Suprapubic skin (tissue), 4 donors: ENCODE data around the gene SUFU. TPM values are rescaled to one million over a fixed set of nuclear protein-coding genes. Genes with fewer than 3 reads are reported as not detected.

Experiments used
- DNase-seq, 2 donors: peaks; one replicate each; pipeline ENCODE4 v3.0.0-alpha.2; 2019; ENCODE audit warnings: low spot score in 2 of 2
- H3K27ac ChIP-seq: fragments of 200-600 bp; sonication (generic); one replicate; pipeline ENCODE4 v1.5.1; 2019
- H3K27me3 ChIP-seq: fragments of 200-600 bp; sonication (generic); one replicate; pipeline ENCODE4 v1.5.1; 2019
- H3K36me3 ChIP-seq: fragments of 200-600 bp; sonication (generic); one replicate; pipeline ENCODE4 v1.5.1; 2019
- H3K4me1 ChIP-seq: fragments of 200-600 bp; sonication (generic); one replicate; pipeline ENCODE4 v1.5.1; 2019
- H3K4me3 ChIP-seq: fragments of 200-600 bp; sonication (generic); one replicate; pipeline ENCODE4 v1.5.1; 2019; ENCODE audit warnings: mild to moderate bottlenecking
- H3K9me3 ChIP-seq: fragments of 200-600 bp; sonication (generic); one replicate; pipeline ENCODE4 v1.5.1; 2019
- EP300 ChIP-seq: sonication (generic); formaldehyde crosslinking; IDR thresholded peaks from one replicate; pipeline ENCODE4 v1.6.1; 2017; ENCODE audit warnings: antibody characterized with exemption
- POLR2A ChIP-seq, 2 donors: fragments of 450-650 bp; IDR thresholded peaks; one replicate each; pipeline ENCODE4 v1.6.1; 2017; ENCODE audit warnings: antibody characterized with exemption in 2 of 2, mild to moderate bottlenecking in 2 of 2, moderate library complexity in 2 of 2
- POLR2AphosphoS5 ChIP-seq, 3 donors: sonication (generic); formaldehyde crosslinking; IDR thresholded peaks; one replicate each; pipeline ENCODE4 v1.6.1; 2017; ENCODE audit warnings: antibody characterized with exemption in 3 of 3
- WGBS: methylation state at CpG from one replicate; pipeline ENCODE4 v1.1.5; 2018; 5-methylcytosine and 5-hydroxymethylcytosine counted together
- total RNA-seq, 4 donors: library from RNA; depleted of rRNA; stranded (reverse); fragments of >200 nt; gene quantifications; one replicate each; pipeline ENCODE4 v1.1.0, GENCODE V29; 2016
- TF ChIP-seq, protein P1 (sequence below), 2 donors: fragments of 200-600 bp in 1 of 2; fragments of 450-650 bp in 1 of 2; sonication (generic) in 1 of 2; IDR thresholded peaks; one replicate each; pipeline ENCODE4 v1.5.1; 2016 to 2019; ENCODE audit warnings: antibody characterized with exemption in 2 of 2, mild to moderate bottlenecking in 1 of 2, moderate library complexity in 1 of 2

Gene SUFU
- total RNA-seq, 4 donors from 2014 or later: 15.3 to 22.7 (median 18.9) TPM

DNA sequence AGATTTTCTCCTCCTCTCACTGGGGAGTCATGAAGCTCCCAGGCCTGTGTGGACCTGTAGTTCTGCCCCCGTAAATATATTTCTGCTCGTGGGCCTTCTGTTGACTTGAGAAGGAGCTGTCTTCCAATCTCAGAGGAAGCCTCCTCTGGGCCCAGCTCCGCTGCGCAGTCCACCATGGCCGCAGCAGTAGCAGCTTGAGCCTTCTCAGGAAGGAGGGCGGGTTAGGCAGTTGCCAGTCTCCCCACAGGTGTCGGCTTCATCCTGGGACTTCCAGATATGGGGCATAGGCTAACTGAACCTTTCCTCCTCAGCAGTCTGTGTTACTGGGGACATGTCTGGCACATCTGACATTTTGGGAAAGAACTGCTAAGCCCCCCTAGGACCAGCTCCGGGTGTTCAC is 77.6 kb downstream of the SUFU start:
- Histone ChIP-seq H3K27ac (no peak overlapping the region), H3K27me3 (no peaks in the 10 kb centered on the region), H3K4me3 (no peak overlapping the region), H3K4me1 (peaks cover 27% of the 10 kb centered on the region), H3K9me3 (no peaks in the 10 kb centered on the region), H3K36me3 (no peaks in the 10 kb centered on the region)
- no peak for TF ChIP-seq POLR2AphosphoS5 (IDR thresholded peaks at IDR 0.05)
- no peak for TF ChIP-seq POLR2A (IDR thresholded peaks at IDR 0.05)
- TF ChIP-seq EP300: no peak
- TF ChIP-seq, protein P1, sequence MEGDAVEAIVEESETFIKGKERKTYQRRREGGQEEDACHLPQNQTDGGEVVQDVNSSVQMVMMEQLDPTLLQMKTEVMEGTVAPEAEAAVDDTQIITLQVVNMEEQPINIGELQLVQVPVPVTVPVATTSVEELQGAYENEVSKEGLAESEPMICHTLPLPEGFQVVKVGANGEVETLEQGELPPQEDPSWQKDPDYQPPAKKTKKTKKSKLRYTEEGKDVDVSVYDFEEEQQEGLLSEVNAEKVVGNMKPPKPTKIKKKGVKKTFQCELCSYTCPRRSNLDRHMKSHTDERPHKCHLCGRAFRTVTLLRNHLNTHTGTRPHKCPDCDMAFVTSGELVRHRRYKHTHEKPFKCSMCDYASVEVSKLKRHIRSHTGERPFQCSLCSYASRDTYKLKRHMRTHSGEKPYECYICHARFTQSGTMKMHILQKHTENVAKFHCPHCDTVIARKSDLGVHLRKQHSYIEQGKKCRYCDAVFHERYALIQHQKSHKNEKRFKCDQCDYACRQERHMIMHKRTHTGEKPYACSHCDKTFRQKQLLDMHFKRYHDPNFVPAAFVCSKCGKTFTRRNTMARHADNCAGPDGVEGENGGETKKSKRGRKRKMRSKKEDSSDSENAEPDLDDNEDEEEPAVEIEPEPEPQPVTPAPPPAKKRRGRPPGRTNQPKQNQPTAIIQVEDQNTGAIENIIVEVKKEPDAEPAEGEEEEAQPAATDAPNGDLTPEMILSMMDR (IDR thresholded peaks at IDR 0.05): no peak
- no peak for DNase-seq
- 73% methylated on average over 8 of the region's 8 CpGs for WGBS

DNA sequence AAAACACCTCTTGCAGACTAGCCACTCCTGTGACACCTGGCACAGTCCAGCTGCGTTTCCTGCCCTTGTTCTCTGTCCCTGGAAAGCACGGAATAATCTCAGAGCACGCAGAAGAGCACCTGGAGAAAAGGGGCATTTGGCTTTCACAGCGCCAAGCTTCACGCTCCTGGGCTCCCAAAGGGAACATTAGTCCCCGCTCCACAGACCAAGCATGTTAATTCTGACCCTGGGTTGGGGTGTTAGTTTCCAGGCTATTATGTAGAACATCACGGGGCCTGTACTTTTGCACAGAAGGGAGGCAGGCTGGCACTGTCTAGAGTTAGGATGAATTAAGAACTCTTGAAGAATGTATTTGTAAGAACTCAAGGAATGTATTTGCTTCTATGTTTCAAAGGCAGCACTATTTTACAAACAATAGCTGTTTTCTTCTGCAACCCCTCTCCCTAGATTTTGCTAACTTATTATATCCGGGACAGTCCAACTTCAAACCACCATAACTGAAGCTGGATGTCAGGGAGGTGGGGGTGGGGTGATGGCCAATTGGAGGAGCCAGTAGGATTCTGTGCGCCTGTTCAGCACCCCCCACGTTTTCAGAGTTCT is 78.3 kb downstream of the SUFU start:
- Histone ChIP-seq H3K36me3 (no peaks in the 10 kb centered on the region), H3K4me3 (no peak overlapping the region), H3K27me3 (no peaks in the 10 kb centered on the region), H3K9me3 (no peaks in the 10 kb centered on the region), H3K4me1 (peaks cover 27% of the 10 kb centered on the region), H3K27ac (no peak overlapping the region)
- DNase-seq: no peak
- TF ChIP-seq POLR2A (IDR thresholded peaks at IDR 0.05) (no peak), POLR2AphosphoS5 (IDR thresholded peaks at IDR 0.05) (no peak), EP300 (no peak)
- TF ChIP-seq, protein P1 (IDR thresholded peaks at IDR 0.05): no peak
- WGBS: 72% methylated on average over 10 of the region's 10 CpGs

DNA sequence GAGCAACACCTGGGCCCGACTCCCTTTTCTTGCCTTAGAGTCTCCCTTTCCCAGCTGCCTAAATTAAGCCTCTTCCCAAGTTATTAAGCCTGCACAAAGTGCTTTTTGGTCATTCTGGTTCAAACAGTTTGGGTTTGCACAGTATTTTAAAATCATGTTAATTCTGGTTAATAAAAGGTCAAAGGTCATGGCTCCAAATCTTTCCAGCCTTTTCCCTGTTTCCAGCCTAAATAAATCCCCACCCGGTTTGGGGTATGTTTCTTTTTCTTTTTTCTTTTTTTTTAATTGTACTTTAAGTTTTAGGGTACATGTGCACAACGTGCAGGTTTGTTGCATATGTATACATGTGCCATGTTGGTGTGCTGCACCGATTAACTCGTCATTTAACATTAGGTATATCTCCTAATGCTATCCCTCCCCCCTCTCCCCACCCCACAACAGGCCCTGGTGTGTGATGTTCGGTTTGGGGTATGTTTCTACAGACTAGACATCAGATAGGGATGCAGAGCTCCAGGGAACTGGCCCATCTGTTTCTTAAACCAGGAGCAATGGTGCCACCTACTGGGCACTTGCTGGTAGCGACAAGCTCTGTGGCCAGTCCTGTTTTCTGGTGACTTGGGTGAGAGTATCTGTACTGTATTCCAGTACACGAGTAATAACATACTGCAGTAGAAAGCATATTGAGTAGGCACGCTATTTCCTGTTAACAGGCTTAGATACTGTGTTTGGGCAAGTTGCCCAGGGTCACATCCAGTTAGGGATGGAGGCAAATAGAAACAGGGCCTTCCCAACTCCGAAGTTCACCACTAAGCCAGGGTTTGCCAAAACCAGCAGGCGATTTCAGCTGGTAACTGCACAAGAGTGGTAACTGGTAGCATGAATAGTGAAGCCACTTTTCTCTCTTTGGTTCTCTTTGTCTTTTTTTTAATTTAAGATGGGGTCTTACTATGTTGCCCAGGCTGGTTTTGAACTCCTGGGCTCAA is 80.0 kb downstream of the SUFU start:
- 40% methylated on average over 11 of the region's 11 CpGs for WGBS

DNA sequence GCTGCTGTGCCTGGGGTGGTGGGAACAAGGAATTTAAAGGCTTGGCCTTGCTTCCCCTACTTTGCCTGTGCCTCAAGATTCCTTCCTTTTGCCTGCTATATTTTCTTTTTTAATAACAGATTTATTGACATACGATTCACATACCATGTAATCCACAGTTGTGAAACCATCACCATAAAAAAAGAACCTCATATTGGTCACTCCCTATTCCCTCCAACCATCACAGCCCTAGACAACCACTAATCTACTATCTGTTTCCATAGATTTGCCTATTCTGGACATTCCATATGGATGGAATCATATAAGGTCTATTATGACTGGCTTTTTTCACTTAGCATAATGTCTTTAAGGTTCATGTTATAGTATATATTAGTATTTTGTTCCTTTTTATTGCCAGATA is 81.3 kb downstream of the SUFU start:
- no peaks in the 10 kb centered on the region for H3K27me3 ChIP-seq
- no peaks in the 10 kb centered on the region for H3K9me3 ChIP-seq
- no peak overlapping the region for H3K27ac ChIP-seq
- no peak overlapping the region for H3K4me3 ChIP-seq
- H3K36me3 ChIP-seq: no peaks in the 10 kb centered on the region
- TF ChIP-seq POLR2A (IDR thresholded peaks at IDR 0.05): no peak
- TF ChIP-seq, protein P1 (IDR thresholded peaks at IDR 0.05): no peak
- TF ChIP-seq POLR2AphosphoS5 (IDR thresholded peaks at IDR 0.05): no peak
- DNase-seq: no peak
- WGBS: 78% methylated on average over 1 of the region's 1 CpG
- H3K4me1 ChIP-seq: peaks cover 12% of the 10 kb centered on the region

More for the DNA sequence above, 80.0 kb downstream of the SUFU start:
- no peaks in the 10 kb centered on the region for H3K27me3 ChIP-seq
- H3K36me3 ChIP-seq: no peaks in the 10 kb centered on the region
- H3K27ac ChIP-seq: no peak overlapping the region
- no peaks in the 10 kb centered on the region for H3K9me3 ChIP-seq
- H3K4me1 ChIP-seq: peaks cover 24% of the 10 kb centered on the region
- H3K4me3 ChIP-seq: no peak overlapping the region
- DNase-seq: peak; percentile 88 to 92
- TF ChIP-seq, protein P1 (IDR thresholded peaks at IDR 0.05): peak; percentile 80 to 82
- TF ChIP-seq POLR2A (IDR thresholded peaks at IDR 0.05): no peak
- no peak for TF ChIP-seq EP300

DNA sequence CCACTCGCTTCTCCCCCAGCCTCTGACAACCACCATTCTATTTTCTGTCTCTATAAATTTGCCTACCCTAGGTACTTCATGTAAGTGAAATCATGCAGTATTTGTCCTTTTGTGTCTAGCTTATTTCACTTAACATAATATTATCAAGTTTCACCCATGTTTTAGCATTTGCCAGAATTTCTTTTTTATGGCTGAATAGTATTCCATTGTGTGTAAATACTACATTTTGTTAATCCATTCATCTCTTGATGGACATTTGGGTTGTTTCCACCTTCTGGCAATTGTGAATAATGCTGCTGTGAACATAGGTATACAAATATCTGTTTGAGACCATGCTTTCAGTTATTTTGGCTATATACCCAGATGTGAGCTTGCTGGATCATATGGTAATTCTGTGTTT is 83.1 kb downstream of the SUFU start:
- WGBS: 95% methylated on average over 1 of the region's 1 CpG
- Histone ChIP-seq H3K4me1 (peaks cover 6% of the 10 kb centered on the region), H3K36me3 (no peaks in the 10 kb centered on the region), H3K4me3 (no peak overlapping the region), H3K27me3 (no peaks in the 10 kb centered on the region), H3K9me3 (no peaks in the 10 kb centered on the region), H3K27ac (no peak overlapping the region)
- no peak for DNase-seq
- TF ChIP-seq POLR2A (IDR thresholded peaks at IDR 0.05) (no peak), EP300 (no peak), POLR2AphosphoS5 (IDR thresholded peaks at IDR 0.05) (no peak)
- TF ChIP-seq, protein P1 (IDR thresholded peaks at IDR 0.05): no peak
